ENCODE data around the gene PWWP2A.
"Not testable (repeated sequence)": the region's sequence is repeated elsewhere in the genome, so short reads cannot be mapped to it uniquely, and the experiment has no call there.

PWWP2A gene

GRCh38 chr5:160119142-160119904 lies at the start of gene PWWP2A:
Gene PWWP2A, minus strand, starts transcription at chr5:160119450. Its CDS starts 62 bp downstream, at chr5:160119388.
- peak; percentile 100 for DNase-seq

GRCh38 chr5:160167624-160168165 lies 48.4 kb upstream of the PWWP2A start:
- no peak for DNase-seq

GRCh38 chr5:160166973-160167623 lies 47.8 kb upstream of the PWWP2A start:
- DNase-seq: no peak

GRCh38 chr5:160166069-160166972 lies 47.1 kb upstream of the PWWP2A start:
- no peak for DNase-seq

GRCh38 chr5:160165137-160166068 lies 46.2 kb upstream of the PWWP2A start:
- DNase-seq: peak; percentile 97 to 98

GRCh38 chr5:160162910-160163309 lies 43.7 kb upstream of the PWWP2A start:
- no peak for DNase-seq

GRCh38 chr5:160161626-160162025 lies 42.4 kb upstream of the PWWP2A start:
- DNase-seq: no peak

GRCh38 chr5:160160875-160161274 lies 41.6 kb upstream of the PWWP2A start:
- DNase-seq: not testable (repeated sequence)

- DNase-seq: peak in 1 of 2 experiments; percentile 21
These were observed 40.9 kb upstream of the PWWP2A start for GRCh38 chr5:160159991-160160792.

GRCh38 chr5:160158087-160158486 lies 38.8 kb upstream of the PWWP2A start:
- DNase-seq: no peak

- DNase-seq: no peak
These were observed 35.9 kb upstream of the PWWP2A start for GRCh38 chr5:160155017-160155750.

- no peak for DNase-seq
These were observed 33.7 kb upstream of the PWWP2A start for GRCh38 chr5:160152901-160153300.

GRCh38 chr5:160152287-160152686 lies 33.0 kb upstream of the PWWP2A start:
- no peak for DNase-seq

- no peak for DNase-seq
These were observed 31.8 kb upstream of the PWWP2A start for GRCh38 chr5:160151017-160151416.

GRCh38 chr5:160150381-160150780 lies 31.1 kb upstream of the PWWP2A start:
- no peak for DNase-seq

GRCh38 chr5:160144436-160144835 lies 25.2 kb upstream of the PWWP2A start:
- not testable (repeated sequence) for DNase-seq

GRCh38 chr5:160134332-160134731 lies 15.1 kb upstream of the PWWP2A start:
- no peak for DNase-seq

GRCh38 chr5:160133918-160134304 lies 14.7 kb upstream of the PWWP2A start:
- DNase-seq: no peak

GRCh38 chr5:160133071-160133917 lies 14.0 kb upstream of the PWWP2A start:
- DNase-seq: no peak

Data from NCI-H524 (cell line).